Measurements from ENCODE around the gene ZDHHC23.

ZDHHC23 gene

GRCh38 chr3:114011059-114011797 is 63.4 kb downstream of the ZDHHC23 start:
- DNase-seq = no peak

Measured in activated CD4-positive, CD25-positive, alpha-beta regulatory T cell treated with anti-CD3 and anti-CD28 coated beads, Interleukin-2, amount 50 U/mL, for 72 hours (primary cell).